ENCODE data around the gene SORT1.

DNA sequence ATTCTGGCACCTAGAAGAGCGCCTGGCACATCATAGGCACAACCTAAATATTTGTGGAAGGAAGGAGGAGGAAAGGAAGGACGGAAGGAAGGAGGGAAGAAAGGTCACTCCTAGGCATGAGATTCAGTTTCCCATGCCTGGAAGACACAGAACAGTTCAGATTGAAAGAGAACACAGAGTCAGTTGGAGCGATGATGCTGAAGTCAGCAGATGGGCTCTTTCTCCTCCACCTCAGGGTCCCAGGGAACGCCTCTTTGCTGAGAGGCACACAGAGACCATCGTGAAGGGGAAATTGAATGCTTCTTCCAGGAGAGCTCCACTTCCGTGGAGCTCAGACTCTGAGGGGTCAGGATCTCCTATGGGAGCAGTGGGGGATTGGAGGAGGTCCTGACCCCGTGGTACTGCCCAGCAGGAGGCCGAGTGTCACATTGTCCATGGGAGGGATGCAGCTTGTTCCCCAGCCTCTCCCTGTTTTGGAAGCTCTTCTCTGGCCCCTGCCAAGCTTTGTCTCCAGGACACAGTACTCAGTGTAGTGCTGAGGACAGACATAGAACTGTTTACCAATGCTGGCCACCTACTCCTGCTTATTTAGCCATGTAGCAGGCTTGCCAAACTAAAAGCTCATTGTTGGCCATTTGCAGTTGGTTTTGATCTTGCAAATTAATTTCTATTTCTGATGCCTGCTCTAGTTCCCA, 93.3 kb downstream of the SORT1 start:
- TF ChIP-seq SIN3A (IDR thresholded peaks at IDR 0.05; ENCODE audit: borderline replicate concordance, low read depth, low read length) (no peak), RXRA (IDR thresholded peaks at IDR 0.05; ENCODE audit: borderline replicate concordance, low read depth) (no peak), POLR2AphosphoS5 (IDR thresholded peaks at IDR 0.05; ENCODE audit: low read depth, low read length) (no peak)
- TF ChIP-seq, protein P1, sequence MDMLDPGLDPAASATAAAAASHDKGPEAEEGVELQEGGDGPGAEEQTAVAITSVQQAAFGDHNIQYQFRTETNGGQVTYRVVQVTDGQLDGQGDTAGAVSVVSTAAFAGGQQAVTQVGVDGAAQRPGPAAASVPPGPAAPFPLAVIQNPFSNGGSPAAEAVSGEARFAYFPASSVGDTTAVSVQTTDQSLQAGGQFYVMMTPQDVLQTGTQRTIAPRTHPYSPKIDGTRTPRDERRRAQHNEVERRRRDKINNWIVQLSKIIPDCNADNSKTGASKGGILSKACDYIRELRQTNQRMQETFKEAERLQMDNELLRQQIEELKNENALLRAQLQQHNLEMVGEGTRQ (IDR thresholded peaks at IDR 0.05; ENCODE audit: borderline replicate concordance, low read depth, low read length), result no peak
- TF ChIP-seq, protein P2, sequence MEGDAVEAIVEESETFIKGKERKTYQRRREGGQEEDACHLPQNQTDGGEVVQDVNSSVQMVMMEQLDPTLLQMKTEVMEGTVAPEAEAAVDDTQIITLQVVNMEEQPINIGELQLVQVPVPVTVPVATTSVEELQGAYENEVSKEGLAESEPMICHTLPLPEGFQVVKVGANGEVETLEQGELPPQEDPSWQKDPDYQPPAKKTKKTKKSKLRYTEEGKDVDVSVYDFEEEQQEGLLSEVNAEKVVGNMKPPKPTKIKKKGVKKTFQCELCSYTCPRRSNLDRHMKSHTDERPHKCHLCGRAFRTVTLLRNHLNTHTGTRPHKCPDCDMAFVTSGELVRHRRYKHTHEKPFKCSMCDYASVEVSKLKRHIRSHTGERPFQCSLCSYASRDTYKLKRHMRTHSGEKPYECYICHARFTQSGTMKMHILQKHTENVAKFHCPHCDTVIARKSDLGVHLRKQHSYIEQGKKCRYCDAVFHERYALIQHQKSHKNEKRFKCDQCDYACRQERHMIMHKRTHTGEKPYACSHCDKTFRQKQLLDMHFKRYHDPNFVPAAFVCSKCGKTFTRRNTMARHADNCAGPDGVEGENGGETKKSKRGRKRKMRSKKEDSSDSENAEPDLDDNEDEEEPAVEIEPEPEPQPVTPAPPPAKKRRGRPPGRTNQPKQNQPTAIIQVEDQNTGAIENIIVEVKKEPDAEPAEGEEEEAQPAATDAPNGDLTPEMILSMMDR (IDR thresholded peaks at IDR 0.05), result no peak
- TF ChIP-seq, protein P3, sequence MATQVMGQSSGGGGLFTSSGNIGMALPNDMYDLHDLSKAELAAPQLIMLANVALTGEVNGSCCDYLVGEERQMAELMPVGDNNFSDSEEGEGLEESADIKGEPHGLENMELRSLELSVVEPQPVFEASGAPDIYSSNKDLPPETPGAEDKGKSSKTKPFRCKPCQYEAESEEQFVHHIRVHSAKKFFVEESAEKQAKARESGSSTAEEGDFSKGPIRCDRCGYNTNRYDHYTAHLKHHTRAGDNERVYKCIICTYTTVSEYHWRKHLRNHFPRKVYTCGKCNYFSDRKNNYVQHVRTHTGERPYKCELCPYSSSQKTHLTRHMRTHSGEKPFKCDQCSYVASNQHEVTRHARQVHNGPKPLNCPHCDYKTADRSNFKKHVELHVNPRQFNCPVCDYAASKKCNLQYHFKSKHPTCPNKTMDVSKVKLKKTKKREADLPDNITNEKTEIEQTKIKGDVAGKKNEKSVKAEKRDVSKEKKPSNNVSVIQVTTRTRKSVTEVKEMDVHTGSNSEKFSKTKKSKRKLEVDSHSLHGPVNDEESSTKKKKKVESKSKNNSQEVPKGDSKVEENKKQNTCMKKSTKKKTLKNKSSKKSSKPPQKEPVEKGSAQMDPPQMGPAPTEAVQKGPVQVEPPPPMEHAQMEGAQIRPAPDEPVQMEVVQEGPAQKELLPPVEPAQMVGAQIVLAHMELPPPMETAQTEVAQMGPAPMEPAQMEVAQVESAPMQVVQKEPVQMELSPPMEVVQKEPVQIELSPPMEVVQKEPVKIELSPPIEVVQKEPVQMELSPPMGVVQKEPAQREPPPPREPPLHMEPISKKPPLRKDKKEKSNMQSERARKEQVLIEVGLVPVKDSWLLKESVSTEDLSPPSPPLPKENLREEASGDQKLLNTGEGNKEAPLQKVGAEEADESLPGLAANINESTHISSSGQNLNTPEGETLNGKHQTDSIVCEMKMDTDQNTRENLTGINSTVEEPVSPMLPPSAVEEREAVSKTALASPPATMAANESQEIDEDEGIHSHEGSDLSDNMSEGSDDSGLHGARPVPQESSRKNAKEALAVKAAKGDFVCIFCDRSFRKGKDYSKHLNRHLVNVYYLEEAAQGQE (IDR thresholded peaks at IDR 0.05; ENCODE audit: low read depth, low read length), result no peak
